Measurements from ENCODE around the gene HPCAL1.

GRCh38 chr2:10317646-10318045, 14.9 kb downstream of the HPCAL1 start:
- TF ChIP-seq CTCF (conservative IDR thresholded peaks at IDR 0.05; ENCODE audit: low read depth, low read length) (no peak), POLR2A (IDR thresholded peaks at IDR 0.05; ENCODE audit: low read depth, low read length) (no peak), MAZ (IDR thresholded peaks at IDR 0.05; ENCODE audit: borderline replicate concordance, low read depth, low read length) (no peak), RFX5 (IDR thresholded peaks at IDR 0.05; ENCODE audit: low read depth, low read length) (no peak), RCOR1 (IDR thresholded peaks at IDR 0.05; ENCODE audit: insufficient replicate concordance, low read length) (no peak), RAD21 (IDR thresholded peaks at IDR 0.05; ENCODE audit: low read length) (no peak), BHLHE40 (IDR thresholded peaks at IDR 0.05; ENCODE audit: low read depth, low read length) (no peak)
